Heart right ventricle (tissue), 16 donors: ENCODE data around the gene HRCT1. TPM values are rescaled to one million over a fixed set of nuclear protein-coding genes. Genes with fewer than 3 reads are reported as not detected.

Experiments
- ATAC-seq, 8 donors: fragments of 200-7000 bp; cut with Tn5 transposase; one replicate each; pipeline ENCODE4 v1.9.1; 2020; ENCODE audit warnings: mild to moderate bottlenecking in 8 of 8, moderate library complexity in 8 of 8, moderate number of reproducible peaks in 1 of 8
- DNase-seq, 2 donors: peaks; one replicate each; pipeline ENCODE4 v3.0.0-alpha.2; 2020
- H3K27ac ChIP-seq, 10 donors: fragments of 200-600 bp; sonication (generic) in 2 of 10; one replicate each; pipeline versions ENCODE4 v1.5.0 to v1.8.0; 2020 to 2022; ENCODE audit warnings: mild to moderate bottlenecking in 3 of 10
- H3K27me3 ChIP-seq, 7 donors: fragments of 200-600 bp; one replicate each; pipeline ENCODE4 v1.8.0; 2021 to 2022; ENCODE audit warnings: mild to moderate bottlenecking in 2 of 7
- H3K36me3 ChIP-seq, 9 donors: fragments of 200-600 bp; sonication (generic) in 1 of 9; one replicate each; pipeline versions ENCODE4 v1.5.0 to v1.8.0; 2020 to 2022; ENCODE audit warnings: mild to moderate bottlenecking in 2 of 9
- H3K4me1 ChIP-seq, 9 donors: fragments of 200-600 bp; sonication (generic) in 1 of 9; one replicate each; pipeline versions ENCODE4 v1.5.0 to v1.8.0; 2020 to 2022; ENCODE audit warnings: mild to moderate bottlenecking in 4 of 9
- H3K4me3 ChIP-seq, 10 donors: fragments of 200-600 bp; sonication (generic) in 2 of 10; one replicate each; pipeline versions ENCODE4 v1.5.0 to v1.8.0; 2020 to 2022; ENCODE audit warnings: mild to moderate bottlenecking in 7 of 10, moderate library complexity in 2 of 10
- H3K9me3 ChIP-seq, 11 donors: fragments of 200-600 bp in 10 of 11; sonication (generic) in 2 of 11; one replicate each; pipeline versions ENCODE4 v1.5.0 to v1.8.0; 2013 to 2022; ENCODE audit warnings: mild to moderate bottlenecking in 2 of 11, control low read depth in 1 of 11, moderate library complexity in 1 of 11
- WGBS, 2 donors: extraction: QIAGEN DNeasy Blood & Tissue Kit; methylation state at CpG; one replicate each; pipeline ENCODE4 v1.1.7; 2013; ENCODE audit warnings: inconsistent platforms in 1 of 2; 5-methylcytosine and 5-hydroxymethylcytosine counted together
- intact Hi-C, 10 donors: fragments of 100-400 bp; cut with DNase I; formaldehyde crosslinking; loops; one replicate each; pipeline versions ENCODE4 v1.11.1 to v1.14.2; 2022
- polyA plus RNA-seq, 2 donors: library from polyadenylated mRNA; stranded (reverse); fragments of 200-250 nt; gene quantifications; one replicate each; pipeline ENCODE4 v1.2.3, GENCODE V29; 2013
- total RNA-seq, 10 donors: library from RNA; stranded (reverse); fragmentation: NEBNext Ultra II Directional in 3 of 10; extraction: Animal tissue kit (Norgen Biotek cat#: 25700) in 3 of 10; gene quantifications; one replicate each; pipeline versions ENCODE4 v1.2.1 to v1.2.4, GENCODE V29; 2021 to 2023
- TF ChIP-seq, protein P1 (sequence below), 9 donors: fragments of 200-600 bp; sonication (generic) in 2 of 9; IDR thresholded peaks; one replicate each; pipeline versions ENCODE4 v1.5.0 to v1.8.0; 2021 to 2022; ENCODE audit warnings: antibody characterized with exemption in 9 of 9, mild to moderate bottlenecking in 5 of 9, moderate library complexity in 1 of 9
- donor health status: Arrhythmogenic right ventricular cardiomyopathy.
- donor health status: ischemic (EF 13 %, LVEDD 7.1; RV severe dilation, severe dysfunction).
- donor health status: healthy with polysubstance abuse.
- donor health status: DM: no; HTN: yes; CAD: no.
- donor health status: DM: no; HTN: no; CAD: no.
- donor health status: ischemic (EF 25% LVEDD 6.9; RV normal size, moderate dysfunction).
- donor health status: ischemic (EF 25% LVEDD 5.7; RV mildly dilated, moderate dysfunction).
- donor health status: healthy.
- donor health status: DM: yes; HTN: yes; CAD: no.
- donor health status: Ischemic cardiomyopathy.
- donor health status: ischemic (EF 35%, LVEDD 5.7; RV mildly dilated, moderate dysfunction).
- donor health status: nonischemic (EF 11% LVEDD 7.7; RV severe dilation, severe dysfunction).
- donor health status: DM: yes; HTN: yes; CAD: no.
- donor health status: PGD.
- donor health status: ischemic (EF 29% LVEDD 5.4; RV normal size, mild dysfunction).
- donor health status: nonischemic (EF 23%, LVEDD 6.1; RV moderate dilation, normal function).

The HRCT1 gene
- total and polyA plus RNA-seq, 12 donors: 1.5 to 13.9 (median 3.2) TPM

GRCh38 chr9:35907711-35908503 lies 1.9 kb downstream of the HRCT1 start:
- TF ChIP-seq, protein P1, sequence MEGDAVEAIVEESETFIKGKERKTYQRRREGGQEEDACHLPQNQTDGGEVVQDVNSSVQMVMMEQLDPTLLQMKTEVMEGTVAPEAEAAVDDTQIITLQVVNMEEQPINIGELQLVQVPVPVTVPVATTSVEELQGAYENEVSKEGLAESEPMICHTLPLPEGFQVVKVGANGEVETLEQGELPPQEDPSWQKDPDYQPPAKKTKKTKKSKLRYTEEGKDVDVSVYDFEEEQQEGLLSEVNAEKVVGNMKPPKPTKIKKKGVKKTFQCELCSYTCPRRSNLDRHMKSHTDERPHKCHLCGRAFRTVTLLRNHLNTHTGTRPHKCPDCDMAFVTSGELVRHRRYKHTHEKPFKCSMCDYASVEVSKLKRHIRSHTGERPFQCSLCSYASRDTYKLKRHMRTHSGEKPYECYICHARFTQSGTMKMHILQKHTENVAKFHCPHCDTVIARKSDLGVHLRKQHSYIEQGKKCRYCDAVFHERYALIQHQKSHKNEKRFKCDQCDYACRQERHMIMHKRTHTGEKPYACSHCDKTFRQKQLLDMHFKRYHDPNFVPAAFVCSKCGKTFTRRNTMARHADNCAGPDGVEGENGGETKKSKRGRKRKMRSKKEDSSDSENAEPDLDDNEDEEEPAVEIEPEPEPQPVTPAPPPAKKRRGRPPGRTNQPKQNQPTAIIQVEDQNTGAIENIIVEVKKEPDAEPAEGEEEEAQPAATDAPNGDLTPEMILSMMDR (IDR thresholded peaks at IDR 0.05): peak in 1 of 9 donors; percentile 7
- WGBS, 2 donors: 29 to 40% methylated on average over 13 of the region's 13 CpGs
- intact Hi-C loops: loop anchor here in 3 of 10 donors (2.0 to 10.0 kb wide), 2 partner anchors 37 to 253 kb away; partner anchors contain the start of genes CCDC107 (in 1 of the 3), RMRP (in 1 of the 3) and SIT1 (in 1 of the 3)

DNA sequence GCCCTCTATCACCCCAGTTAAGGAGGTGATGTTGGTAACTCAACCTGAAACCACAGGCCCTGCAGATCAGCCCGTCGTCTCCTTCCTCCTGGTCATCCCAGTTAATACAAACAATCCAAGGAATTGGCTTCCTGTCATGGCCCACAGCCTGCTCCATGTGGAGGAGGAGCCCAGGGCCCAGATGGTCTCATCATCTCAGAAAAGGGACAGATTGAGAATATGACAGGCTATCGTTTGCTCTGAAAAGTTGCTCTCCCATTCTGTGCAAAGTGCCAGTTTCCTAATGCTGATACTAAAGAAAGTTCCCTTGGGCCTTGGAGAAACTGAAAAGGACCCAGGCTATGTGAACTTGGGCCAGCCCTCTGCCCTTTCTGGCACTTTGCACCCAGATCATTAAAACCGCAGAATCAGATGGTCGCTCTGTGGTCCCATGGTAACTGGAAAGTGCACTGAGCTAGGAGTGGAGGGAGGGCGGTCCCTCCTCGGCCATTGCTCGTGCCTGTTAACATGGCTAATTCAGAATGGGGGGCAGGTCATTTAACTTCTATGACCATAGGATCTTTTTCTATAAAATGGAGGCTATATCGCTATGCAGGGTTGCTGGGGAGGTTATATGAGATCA lies 2.6 kb downstream of the HRCT1 start:
- Histone ChIP-seq H3K27me3 (no peaks in the 10 kb centered on the region), H3K4me3 (peak overlapping the region in 6 of 10 donors; percentile 37 to 54 (median 50)), H3K27ac (peak overlapping the region; percentile 84 to 98 (median 93)), H3K9me3 (no peaks in the 10 kb centered on the region), H3K4me1 (peaks cover 31 to 97% (median 91%) of the 10 kb centered on the region in 9 donors), H3K36me3 (no peaks in the 10 kb centered on the region)
- peak in 5 of 8 donors; percentile 8 to 33 (median 28) for ATAC-seq
- 44 to 49% methylated on average over 9 of the region's 9 CpGs for WGBS, 2 donors
- TF ChIP-seq, protein P1 (IDR thresholded peaks at IDR 0.05): no peak
- intact Hi-C loops: loop anchor here in 1 of 10 donors (10.0 kb wide), 1 partner anchor 254 kb away; the partner anchor contains the start of genes CCDC107, RMRP and SIT1
- peak; percentile 33 to 59 for DNase-seq

More at GRCh38 chr9:35907711-35908503, 1.9 kb downstream of the HRCT1 start:
- H3K27me3 ChIP-seq: no peaks in the 10 kb centered on the region
- H3K4me3 ChIP-seq: peak overlapping the region in 8 of 10 donors; percentile 8 to 54 (median 34)
- no peaks in the 10 kb centered on the region for H3K36me3 ChIP-seq
- peak; percentile 77 to 78 for DNase-seq
- ATAC-seq: peak; percentile 56 to 73 (median 65)
- no peaks in the 10 kb centered on the region for H3K9me3 ChIP-seq
- peak overlapping the region; percentile 84 to 98 (median 93) for H3K27ac ChIP-seq
- peaks cover 31 to 100% (median 97%) of the 10 kb centered on the region in 9 donors for H3K4me1 ChIP-seq

- DNase-seq: peak; percentile 37 to 48
- TF ChIP-seq, protein P1 (IDR thresholded peaks at IDR 0.05): no peak
- WGBS, 2 donors: 56 to 59% methylated on average over 11 of the region's 11 CpGs
- Histone ChIP-seq H3K4me1 (peaks cover 30 to 93% (median 86%) of the 10 kb centered on the region in 9 donors), H3K27ac (peak within 1 kb of the TSS; percentile 84 to 98 (median 93)), H3K4me3 (peak within 1 kb of the TSS; percentile 0 to 54 (median 46)), H3K27me3 (no peaks in the 10 kb centered on the region), H3K36me3 (no peaks in the 10 kb centered on the region), H3K9me3 (no peaks in the 10 kb centered on the region)
- ATAC-seq: peak in 5 of 8 donors; percentile 2 to 20 (median 10)
- intact Hi-C loops: loop anchor here in 1 of 10 donors (10.0 kb wide), 1 partner anchor 254 kb away; the partner anchor contains the start of genes CCDC107, RMRP and SIT1
Observed at GRCh38 chr9:35909274-35909673, 3.3 kb downstream of the HRCT1 start, which contains the start of gene SPAAR. SPAAR (plus strand) TSS chr9:35909490; CDS start chr9:35910464, 974 bp downstream.
